CD4-positive, alpha-beta T cell treated with Interleukin-6 for 4 hours (primary cell): ENCODE results near the gene DNAJC9.

Experiments used
- DNase-seq: peaks from one replicate; pipeline ENCODE4 v3.0.0-alpha.2; 2020; ENCODE audit warnings: mixed read lengths

DNAJC9 gene

GRCh38 chr10:73238990-73239566 lies 8.0 kb downstream of the DNAJC9 start:
- no peak for DNase-seq

DNA sequence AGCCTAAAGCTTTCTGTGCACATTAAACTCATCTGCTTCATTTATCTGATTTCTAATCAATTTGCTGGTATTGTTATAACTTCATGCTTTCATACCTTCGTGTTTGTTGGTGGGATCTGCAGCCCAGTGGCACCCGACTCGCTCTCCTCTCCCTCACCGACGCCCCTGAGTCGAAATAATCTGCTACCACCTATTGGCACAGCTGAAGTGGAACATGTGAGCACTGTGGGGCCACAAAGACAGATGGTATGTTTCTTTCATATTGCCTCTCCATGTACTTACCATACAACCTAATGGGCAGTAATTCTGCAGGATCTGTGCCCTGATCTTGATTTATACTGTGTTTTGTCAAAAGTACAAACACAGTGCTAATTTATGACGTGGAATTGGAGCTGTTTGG lies 12.4 kb downstream of the DNAJC9 start:
- no peak for DNase-seq

- DNase-seq, result no peak
Measured at GRCh38 chr10:73233883-73234282, 13.2 kb downstream of the DNAJC9 start.

- no peak for DNase-seq
Measured at GRCh38 chr10:73232887-73233286, 14.2 kb downstream of the DNAJC9 start.

GRCh38 chr10:73229567-73229966 lies 17.5 kb downstream of the DNAJC9 start:
- DNase-seq, result no peak

DNA sequence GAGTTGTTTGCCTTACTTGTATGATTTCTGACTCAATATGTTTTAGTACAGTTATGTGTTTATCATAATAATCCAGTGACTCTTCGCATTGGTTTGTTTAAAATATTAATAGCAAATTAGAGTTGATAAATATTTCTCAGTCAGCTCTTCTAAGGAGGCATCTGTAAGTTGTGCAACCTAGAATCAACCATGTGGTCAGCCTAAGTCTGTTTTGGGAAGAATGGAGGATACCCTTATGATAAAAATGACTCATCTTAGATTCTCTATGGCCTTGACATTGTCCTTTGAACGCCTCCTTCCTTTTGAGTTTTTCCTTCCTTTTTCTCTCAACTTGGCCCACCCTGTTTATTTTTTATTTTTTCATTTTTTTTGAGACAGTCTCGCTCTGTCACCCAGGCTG lies 18.8 kb downstream of the DNAJC9 start:
- DNase-seq, result no peak

- DNase-seq, result no peak
Measured at GRCh38 chr10:73226663-73227062, 20.4 kb downstream of the DNAJC9 start.

- DNase-seq, result no peak
Measured at GRCh38 chr10:73225518-73225917, 21.5 kb downstream of the DNAJC9 start.

- no peak for DNase-seq
Measured at GRCh38 chr10:73220989-73221388, 26.1 kb downstream of the DNAJC9 start.

GRCh38 chr10:73219384-73219783 lies 27.7 kb downstream of the DNAJC9 start:
- no peak for DNase-seq

- no peak for DNase-seq
Measured at GRCh38 chr10:73218431-73219191, 28.4 kb downstream of the DNAJC9 start.

DNA sequence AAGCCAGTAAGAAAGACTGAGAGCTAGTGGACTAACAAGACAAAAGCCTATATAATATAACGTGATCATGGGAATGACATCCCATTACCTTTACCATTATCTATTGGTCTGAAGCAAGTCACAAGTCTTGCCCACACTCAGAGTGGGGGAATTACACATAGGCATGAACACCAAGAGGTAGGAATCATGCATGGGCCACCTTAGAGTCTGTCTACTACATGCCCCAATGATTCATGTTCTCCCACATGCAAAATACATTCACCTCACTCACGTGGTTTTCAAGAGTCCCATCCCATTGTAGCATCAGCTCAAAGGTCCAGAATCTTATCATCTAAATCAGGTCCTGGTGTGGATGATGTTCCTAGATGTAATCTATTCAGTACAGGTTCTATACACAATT lies 29.4 kb downstream of the DNAJC9 start:
- DNase-seq, result no peak

- DNase-seq, result no peak
Measured at GRCh38 chr10:73215749-73216148, 31.3 kb downstream of the DNAJC9 start.

- DNase-seq, result no peak
Measured at GRCh38 chr10:73211106-73211811, 35.8 kb downstream of the DNAJC9 start.

GRCh38 chr10:73210395-73211105 lies 36.5 kb downstream of the DNAJC9 start:
- no peak for DNase-seq

GRCh38 chr10:73209705-73210104 lies 37.4 kb downstream of the DNAJC9 start:
- no peak for DNase-seq

DNA sequence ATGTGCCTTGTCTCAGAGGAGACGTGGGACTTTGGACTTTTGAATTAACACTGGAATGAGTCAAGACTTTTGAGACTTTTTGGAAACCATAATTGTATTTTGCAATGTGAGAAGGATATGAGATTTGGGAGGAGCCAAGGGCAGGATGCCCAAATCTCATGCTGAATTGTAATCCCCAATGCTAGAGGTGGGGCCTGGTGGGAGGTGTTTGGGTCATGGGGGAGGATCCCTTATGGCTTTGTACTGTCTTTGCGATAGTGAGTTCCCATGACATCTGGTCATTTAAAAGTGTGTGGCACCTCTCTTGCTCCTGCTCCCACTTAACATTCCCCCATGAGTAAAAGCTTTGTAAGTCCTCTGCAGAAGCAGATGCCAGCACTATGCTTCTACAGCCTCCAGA lies 39.2 kb downstream of the DNAJC9 start:
- DNase-seq, result no peak

- DNase-seq, result no peak
Measured at GRCh38 chr10:73206385-73206784, 40.7 kb downstream of the DNAJC9 start.

- no peak for DNase-seq
Measured at GRCh38 chr10:73205890-73206289, 41.2 kb downstream of the DNAJC9 start.

DNA sequence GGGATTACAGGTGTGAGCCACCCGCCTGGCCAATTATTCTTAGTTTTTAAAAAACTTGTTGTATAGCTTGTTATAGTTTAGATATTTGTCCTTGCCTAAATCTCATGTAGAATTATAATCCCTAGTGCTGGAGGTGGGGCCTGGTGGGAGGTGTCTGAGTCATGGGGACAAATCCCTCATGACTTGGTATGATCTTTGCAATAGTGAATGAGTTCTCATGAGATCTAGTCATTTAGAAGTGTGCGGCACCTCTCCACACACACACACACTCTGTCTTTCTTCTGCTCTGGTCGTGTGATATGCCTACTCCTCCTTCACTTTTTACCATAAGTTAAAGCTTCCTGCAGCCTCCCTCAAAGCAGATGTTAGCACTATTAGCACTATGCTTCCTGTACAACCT lies 42.0 kb downstream of the DNAJC9 start:
- no peak for DNase-seq
